Ovary (tissue), 9 donors: Measurements from ENCODE around the gene SHISA9. TPM values are rescaled to one million over a fixed set of nuclear protein-coding genes. Genes with fewer than 3 reads are reported as not detected.

Source experiments
- DNase-seq, 5 donors: peaks; one replicate each; pipeline ENCODE4 v3.0.0-alpha.2; 2019 to 2020
- H3K27ac ChIP-seq, 2 donors: fragments of 200-600 bp; one replicate each; pipeline versions ENCODE4 v1.5.1 to v1.8.0; 2019 to 2022
- H3K27me3 ChIP-seq: fragments of 200-600 bp; one replicate; pipeline ENCODE4 v1.8.0; 2022
- H3K36me3 ChIP-seq: fragments of 200-600 bp; sonication (generic); one replicate; pipeline ENCODE4 v1.5.1; 2019
- H3K4me1 ChIP-seq: one replicate; pipeline ENCODE4 v1.8.1; 2013; ENCODE audit warnings: mild to moderate bottlenecking, moderate library complexity; ENCODE audit not compliant: insufficient read depth
- H3K4me3 ChIP-seq: fragments of 200-600 bp; sonication (generic); one replicate; pipeline ENCODE4 v1.5.1; 2017
- H3K9me3 ChIP-seq, 2 donors: fragments of 200-600 bp in 1 of 2; sonication (generic) in 1 of 2; one replicate each; pipeline versions ENCODE4 v1.5.1 to v1.8.1; 2013 to 2019; ENCODE audit warnings: mild to moderate bottlenecking in 1 of 2, moderate library complexity in 1 of 2
- EP300 ChIP-seq: sonication (generic); formaldehyde crosslinking; IDR thresholded peaks from one replicate; pipeline ENCODE4 v1.6.1; 2017; ENCODE audit warnings: antibody characterized with exemption
- POLR2A ChIP-seq: fragments of 450-650 bp; IDR thresholded peaks from one replicate; pipeline ENCODE4 v1.6.1; 2017; ENCODE audit warnings: antibody characterized with exemption, mild to moderate bottlenecking, moderate library complexity
- WGBS, 3 donors: extraction: QIAGEN DNeasy Blood & Tissue Kit in 1 of 3; methylation state at CpG; one replicate each; pipeline versions ENCODE4 v1.1.5 to v1.1.7; 2013 to 2017; 5-methylcytosine and 5-hydroxymethylcytosine counted together
- intact Hi-C, 4 donors: fragments of 100-400 bp; cut with DNase I; formaldehyde crosslinking; loops; one replicate each; pipeline versions ENCODE4 v1.11.0 to v1.15.1; 2022 to 2023
- polyA plus RNA-seq, 2 donors: library from polyadenylated mRNA; stranded (reverse); fragments of 200-250 nt in 1 of 2; fragments of 350-450 nt in 1 of 2; fragmentation: Illumina TruSeq in 1 of 2; extraction: RNeasy Lipid Tissue Mini Kit (QIAGEN cat#74804) in 1 of 2; gene quantifications; one replicate each; pipeline ENCODE4 v1.2.3, GENCODE V29; 2013 to 2014
- total RNA-seq, 7 donors: library from RNA; depleted of rRNA in 2 of 7; stranded (reverse); fragments of >200 nt in 2 of 7; fragmentation: NEBNext Ultra II Directional in 3 of 7; extraction: Animal tissue kit (Norgen Biotek cat#: 25700) in 3 of 7; gene quantifications; one replicate each; pipeline versions ENCODE4 v1.1.0 to v1.2.4, GENCODE V29; 2016 to 2023
- TF ChIP-seq, protein P1 (sequence below), 3 donors: fragments of 450-650 bp in 2 of 3; fragments of 200-600 bp in 1 of 3; IDR thresholded peaks; one replicate each; pipeline versions ENCODE4 v1.5.1 to v1.8.0; 2016 to 2022; ENCODE audit warnings: antibody characterized with exemption in 3 of 3, mild to moderate bottlenecking in 1 of 3
- donor health status: DM: no; HTN: no; CAD: no; lungs with moderate emphysema.
- donor health status: DM: no; HTN: no; CAD: no.
- donor health status: Bipolar disorder and iron deficiency.
- donor health status: DM: yes; HTN: yes; CAD: no.
- donor health status: DM: no; HTN: no; CAD: no.
- donor health status: DM: yes; HTN: yes; CAD: no.

Gene SHISA9
- total and polyA plus RNA-seq, 9 donors = 0.03 to 0.47 (median 0.12) TPM; not detected in 3

- H3K36me3 ChIP-seq = no peaks in the 10 kb centered on the region
- no peak overlapping the region for H3K27ac ChIP-seq
- WGBS, 3 donors = 38 to 47% (median 44%) methylated on average over 7 of the region's 7 CpGs
- H3K4me3 ChIP-seq = no peak overlapping the region
- H3K4me1 ChIP-seq = no peaks in the 10 kb centered on the region
- intact Hi-C loops = no loop called here
- TF ChIP-seq POLR2A (no peak), EP300 (no peak)
- TF ChIP-seq, protein P1, sequence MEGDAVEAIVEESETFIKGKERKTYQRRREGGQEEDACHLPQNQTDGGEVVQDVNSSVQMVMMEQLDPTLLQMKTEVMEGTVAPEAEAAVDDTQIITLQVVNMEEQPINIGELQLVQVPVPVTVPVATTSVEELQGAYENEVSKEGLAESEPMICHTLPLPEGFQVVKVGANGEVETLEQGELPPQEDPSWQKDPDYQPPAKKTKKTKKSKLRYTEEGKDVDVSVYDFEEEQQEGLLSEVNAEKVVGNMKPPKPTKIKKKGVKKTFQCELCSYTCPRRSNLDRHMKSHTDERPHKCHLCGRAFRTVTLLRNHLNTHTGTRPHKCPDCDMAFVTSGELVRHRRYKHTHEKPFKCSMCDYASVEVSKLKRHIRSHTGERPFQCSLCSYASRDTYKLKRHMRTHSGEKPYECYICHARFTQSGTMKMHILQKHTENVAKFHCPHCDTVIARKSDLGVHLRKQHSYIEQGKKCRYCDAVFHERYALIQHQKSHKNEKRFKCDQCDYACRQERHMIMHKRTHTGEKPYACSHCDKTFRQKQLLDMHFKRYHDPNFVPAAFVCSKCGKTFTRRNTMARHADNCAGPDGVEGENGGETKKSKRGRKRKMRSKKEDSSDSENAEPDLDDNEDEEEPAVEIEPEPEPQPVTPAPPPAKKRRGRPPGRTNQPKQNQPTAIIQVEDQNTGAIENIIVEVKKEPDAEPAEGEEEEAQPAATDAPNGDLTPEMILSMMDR (IDR thresholded peaks at IDR 0.05) = no peak
- H3K9me3 ChIP-seq = no peaks in the 10 kb centered on the region
- DNase-seq = no peak
- H3K27me3 ChIP-seq = no peaks in the 10 kb centered on the region
Measured at GRCh38 chr16:13093661-13094060, 192.3 kb downstream of the SHISA9 start.

DNA sequence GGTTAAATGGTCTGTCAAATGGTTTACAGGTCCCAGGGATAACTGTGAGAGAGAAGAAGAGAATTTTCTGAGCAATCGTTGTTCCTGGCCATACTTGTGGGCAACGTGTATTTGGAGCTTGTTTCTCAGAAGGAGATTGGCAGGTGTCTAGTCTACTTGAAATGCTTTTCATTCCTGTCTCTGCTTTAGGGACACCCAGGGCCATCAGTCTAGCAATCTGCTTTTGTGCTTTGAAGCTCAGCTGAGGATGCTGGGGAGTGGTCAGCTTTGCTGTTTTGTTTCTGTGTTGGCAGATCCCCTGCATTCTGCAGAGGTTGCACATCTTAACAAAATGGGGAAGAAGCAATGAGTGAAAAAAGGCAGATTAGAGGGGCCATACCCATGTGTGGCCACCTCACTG lies 193.7 kb downstream of the SHISA9 start:
- Histone ChIP-seq H3K27ac (no peak overlapping the region), H3K36me3 (no peaks in the 10 kb centered on the region), H3K4me1 (no peaks in the 10 kb centered on the region), H3K4me3 (no peak overlapping the region), H3K9me3 (no peaks in the 10 kb centered on the region), H3K27me3 (no peaks in the 10 kb centered on the region)
- no peak for DNase-seq
- WGBS, 3 donors = 73 to 93% (median 79%) methylated on average over 2 of the region's 2 CpGs
- TF ChIP-seq POLR2A = no peak
- no peak for TF ChIP-seq EP300
- TF ChIP-seq, protein P1 (IDR thresholded peaks at IDR 0.05) = no peak
- intact Hi-C loops = no loop called here

DNA sequence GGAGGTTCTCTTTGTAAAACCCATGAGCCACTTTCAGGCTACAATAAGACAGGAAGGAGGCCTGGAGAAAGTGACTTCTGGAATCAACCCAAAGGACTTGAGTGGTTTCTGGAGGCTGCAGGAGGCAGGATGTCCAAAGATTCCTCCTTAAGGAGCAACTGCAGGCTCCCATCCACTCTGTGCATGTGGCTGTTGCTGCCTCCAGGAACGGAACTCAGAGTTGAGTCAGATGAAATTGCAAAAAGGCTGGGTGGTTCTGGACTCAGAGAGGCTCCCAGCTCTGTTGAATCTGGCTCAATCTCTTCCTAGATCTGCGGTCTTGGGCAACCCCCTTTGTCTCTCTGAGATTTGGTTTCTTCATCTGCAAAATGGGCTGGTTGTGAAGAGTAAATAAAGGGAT lies 197.1 kb downstream of the SHISA9 start:
- WGBS, 3 donors = 63 to 67% (median 64%) methylated on average over 2 of the region's 2 CpGs
- intact Hi-C loops = no loop called here

GRCh38 chr16:13099822-13100221 lies 198.4 kb downstream of the SHISA9 start:
- WGBS, 3 donors = 3 to 7% (median 3%) methylated on average over 2 of the region's 2 CpGs
- intact Hi-C loops = no loop called here
- Histone ChIP-seq H3K27ac (no peak overlapping the region), H3K36me3 (no peaks in the 10 kb centered on the region), H3K9me3 (no peaks in the 10 kb centered on the region), H3K4me3 (no peak overlapping the region), H3K27me3 (no peaks in the 10 kb centered on the region), H3K4me1 (no peaks in the 10 kb centered on the region)
- no peak for DNase-seq
- TF ChIP-seq EP300 (no peak), POLR2A (no peak)
- TF ChIP-seq, protein P1 (IDR thresholded peaks at IDR 0.05) = no peak

More for the DNA sequence above, 197.1 kb downstream of the SHISA9 start:
- DNase-seq = no peak
- no peaks in the 10 kb centered on the region for H3K4me1 ChIP-seq
- H3K36me3 ChIP-seq = no peaks in the 10 kb centered on the region
- H3K9me3 ChIP-seq = no peaks in the 10 kb centered on the region
- H3K4me3 ChIP-seq = no peak overlapping the region
- H3K27ac ChIP-seq = no peak overlapping the region
- TF ChIP-seq, protein P1 (IDR thresholded peaks at IDR 0.05) = no peak
- TF ChIP-seq EP300 (no peak), POLR2A (no peak)
- H3K27me3 ChIP-seq = no peaks in the 10 kb centered on the region
